ENCODE results near the gene ZC3H7A. TPM values are rescaled to one million over a fixed set of nuclear protein-coding genes. Genes with fewer than 3 reads are reported as not detected.
"Not testable (repeated sequence)": the region's sequence is repeated elsewhere in the genome, so short reads cannot be mapped to it uniquely, and the experiment has no call there.

The ZC3H7A gene
- total and polyA plus RNA-seq, 9 of the 15 experiments (the other 6 are each of a cell fraction or from before 2014, with no cell fraction given) = 19.8 to 49.1 (median 28.2) TPM

- H3K4me1 ChIP-seq (replicated peaks in 1 of 2; ENCODE audit: control insufficient read depth in 2 of 2, insufficient read depth in 2 of 2, low read length in 2 of 2); CTCF ChIA-PET (ENCODE audit: low intra/inter-chr PET ratio); H3K4me2 ChIP-seq (ENCODE audit: insufficient read depth, low read length); H3K9me1 ChIP-seq (ENCODE audit: control insufficient read depth, insufficient read depth, low read length); H4K20me1 ChIP-seq (replicated peaks; ENCODE audit: control insufficient read depth, insufficient read depth, low read length); H3K79me2 ChIP-seq (ENCODE audit: control insufficient read depth, insufficient read depth, low read length); H3K27me3 ChIP-seq (ENCODE audit: control insufficient read depth in 2 of 2, insufficient read depth in 2 of 2, low read length in 2 of 2); H3K9ac ChIP-seq (ENCODE audit: insufficient read depth in 1 of 2, low read depth in 2 of 2, low read length in 2 of 2); H2AFZ ChIP-seq (ENCODE audit: low read depth, low read length); intact Hi-C loops (cut with micrococcal nuclease); DNase-seq (ENCODE audit: extremely low read depth in 1 of 4, low spot score in 3 of 4); ATAC-seq; H3K36me3 ChIP-seq (ENCODE audit: control insufficient read depth, insufficient read depth, low read length); H3K4me3 ChIP-seq; FAIRE-seq; BruUV-seq (replicated peaks); H3K9me3 ChIP-seq (replicated peaks; ENCODE audit: control insufficient read depth, insufficient read depth, low read depth, low read length); H3K27ac ChIP-seq (ENCODE audit: extremely low read depth, low read depth, low read length); in situ Hi-C loops (cut with MboI): not testable (repeated sequence)
- POLR2A ChIA-PET = interaction anchor here (0.6 to 1.3 kb wide), 3 partner anchors 10 to 27 kb away, joined by 3 read pairs; no protein-coding TSS in a partner anchor
- 64% methylated on average over 12 of the region's 13 CpGs for WGBS (ENCODE audit: insufficient coverage, low coverage, missing lambda C conversion rate)
These were observed 28.6 kb upstream of the ZC3H7A start for GRCh38 chr16:11825520-11826165.

- ATAC-seq (no peak), DNase-seq (ENCODE audit: extremely low read depth in 1 of 4, low spot score in 3 of 4) (no peak), FAIRE-seq (no peak)
- H3K27ac ChIP-seq (ENCODE audit: extremely low read depth, low read depth, low read length) = no peak overlapping the region
- intact Hi-C loops (cut with micrococcal nuclease) (no loop called here), in situ Hi-C loops (cut with MboI) (no loop called here)
- POLR2A ChIA-PET = interaction anchor here (2.0 kb wide), 1 partner anchor 16 kb away, joined by 4 read pairs; no protein-coding TSS in a partner anchor
- H4K20me1 ChIP-seq (replicated peaks; ENCODE audit: control insufficient read depth, insufficient read depth, low read length) = no peaks in the 10 kb centered on the region
- whole genome bisulfite sequencing (ENCODE audit: insufficient coverage, low coverage, missing lambda C conversion rate) = 7% methylated on average over 5 of the region's 5 CpGs
- no peaks in the 10 kb centered on the region for H3K9me3 ChIP-seq (replicated peaks; ENCODE audit: control insufficient read depth, insufficient read depth, low read depth, low read length)
- H3K27me3 ChIP-seq (ENCODE audit: control insufficient read depth in 2 of 2, insufficient read depth in 2 of 2, low read length in 2 of 2) = no peaks in the 10 kb centered on the region
- no peak overlapping the region for H3K4me3 ChIP-seq
- H3K79me2 ChIP-seq (ENCODE audit: control insufficient read depth, insufficient read depth, low read length) = no peaks in the 10 kb centered on the region
- peaks cover 0 to 6% of the 10 kb centered on the region in 2 experiments; a peak in 1 of 5 replicates for H3K4me1 ChIP-seq (replicated peaks in 1 of 2; ENCODE audit: control insufficient read depth in 2 of 2, insufficient read depth in 2 of 2, low read length in 2 of 2)
- no peaks in the 10 kb centered on the region for H3K36me3 ChIP-seq (ENCODE audit: control insufficient read depth, insufficient read depth, low read length)
- no peaks in the 10 kb centered on the region for H3K9me1 ChIP-seq (ENCODE audit: control insufficient read depth, insufficient read depth, low read length)
- no peak overlapping the region for H2AFZ ChIP-seq (ENCODE audit: low read depth, low read length)
- H3K9ac ChIP-seq (ENCODE audit: insufficient read depth in 1 of 2, low read depth in 2 of 2, low read length in 2 of 2) = no peak overlapping the region
- H3K4me2 ChIP-seq (ENCODE audit: insufficient read depth, low read length) = no peak overlapping the region
- BruUV-seq (replicated peaks) = no TSS peak
- CTCF ChIA-PET (ENCODE audit: low intra/inter-chr PET ratio) = no interaction called here
- TF ChIP-seq ZC3H4 (CRISPR knock-in tag; IDR thresholded peaks at IDR 0.05; ENCODE audit: borderline replicate concordance) (no peak), USF1 (CRISPR knock-in tag; IDR thresholded peaks at IDR 0.05) (no peak), ZZZ3 (IDR thresholded peaks at IDR 0.05) (no peak), ZNF766 (CRISPR knock-in tag; conservative IDR thresholded peaks at IDR 0.05) (0 out of 2 replicates have a peak, but pooled peaks have one; percentile 33), CBFA2T3 (IDR thresholded peaks at IDR 0.05) (no peak), ZNF318 (IDR thresholded peaks at IDR 0.05; ENCODE audit: borderline replicate concordance in 1 of 2, low read depth in 1 of 2) (no peak)
These were observed 27.3 kb upstream of the ZC3H7A start for GRCh38 chr16:11824362-11824761.
